Urinary bladder (tissue), 4 donors: Measurements from ENCODE around the gene SGK2. TPM values are rescaled to one million over a fixed set of nuclear protein-coding genes. Genes with fewer than 3 reads are reported as not detected.

Experiments used
- DNase-seq: peaks from one replicate; pipeline ENCODE4 v3.0.0-alpha.2; 2015; ENCODE audit errors: extremely low spot score
- H3K27ac ChIP-seq: one replicate; pipeline ENCODE4 v1.5.1; 2013; ENCODE audit warnings: low read depth, mild to moderate bottlenecking, moderate library complexity
- H3K36me3 ChIP-seq: one replicate; pipeline ENCODE4 v1.6.1; 2013; ENCODE audit warnings: mild to moderate bottlenecking, moderate library complexity; ENCODE audit not compliant: insufficient read depth
- H3K4me1 ChIP-seq: one replicate; pipeline ENCODE4 v1.6.1; 2013; ENCODE audit warnings: mild to moderate bottlenecking, moderate library complexity; ENCODE audit not compliant: insufficient read depth
- H3K4me3 ChIP-seq: one replicate; pipeline ENCODE4 v1.5.1; 2013; ENCODE audit warnings: low read depth, low read length
- WGBS: extraction: QIAGEN DNeasy Blood & Tissue Kit; methylation state at CpG from one replicate; pipeline ENCODE4 v1.1.7; 2013; 5-methylcytosine and 5-hydroxymethylcytosine counted together
- polyA plus RNA-seq: library from polyadenylated mRNA; stranded (reverse); fragments of 200-250 nt; gene quantifications from one replicate; pipeline ENCODE4 v1.2.3, GENCODE V29; 2013
- total RNA-seq: library from RNA; depleted of rRNA; stranded (reverse); fragments of >200 nt; gene quantifications from one replicate; pipeline ENCODE4 v1.2.3, GENCODE V29; 2014
- donor health status: healthy with polysubstance abuse.
- donor health status: healthy.

The SGK2 gene
- total and polyA plus RNA-seq, 2 donors: 1.9 to 6.2 TPM

DNA sequence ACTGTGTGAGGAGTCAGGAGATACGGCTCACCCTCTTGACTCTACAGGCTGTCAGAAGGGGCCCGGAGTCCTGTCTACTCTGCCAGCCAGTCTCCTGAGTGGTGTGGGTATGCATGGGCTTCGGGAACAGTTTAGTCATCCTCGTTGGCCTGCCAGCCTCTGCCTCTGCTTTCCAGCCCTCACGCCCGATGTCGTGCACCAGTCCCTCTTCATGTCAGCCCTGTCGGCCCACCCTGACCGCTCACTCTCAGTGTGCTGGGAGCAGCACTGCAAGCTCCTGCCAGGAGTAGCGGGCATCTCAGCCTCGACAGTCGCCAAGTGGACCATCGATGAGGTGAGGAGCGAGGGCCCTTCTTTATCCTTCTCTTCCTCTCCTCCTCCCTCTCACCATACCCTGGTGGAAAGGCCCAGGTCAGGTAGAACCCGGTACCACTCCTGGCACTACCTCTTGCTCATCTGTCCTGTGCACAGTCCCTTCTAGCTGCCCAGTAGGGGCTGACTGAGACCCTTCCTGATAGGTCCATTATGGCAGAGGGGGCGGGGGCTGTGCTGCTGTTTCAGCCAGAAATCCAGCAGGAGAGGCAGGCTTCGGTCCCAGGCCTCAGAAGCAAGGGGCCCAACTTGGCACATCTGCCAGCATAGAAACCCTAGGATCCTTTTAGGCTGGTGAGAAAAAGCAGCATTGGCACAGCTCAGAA is 18.7 kb upstream of the SGK2 start:
- H3K4me1 ChIP-seq: no peaks in the 10 kb centered on the region
- DNase-seq: no peak
- H3K27ac ChIP-seq: no peak overlapping the region
- no peak overlapping the region for H3K4me3 ChIP-seq
- 87% methylated on average over 17 of the region's 17 CpGs for WGBS
- no peaks in the 10 kb centered on the region for H3K36me3 ChIP-seq

DNA sequence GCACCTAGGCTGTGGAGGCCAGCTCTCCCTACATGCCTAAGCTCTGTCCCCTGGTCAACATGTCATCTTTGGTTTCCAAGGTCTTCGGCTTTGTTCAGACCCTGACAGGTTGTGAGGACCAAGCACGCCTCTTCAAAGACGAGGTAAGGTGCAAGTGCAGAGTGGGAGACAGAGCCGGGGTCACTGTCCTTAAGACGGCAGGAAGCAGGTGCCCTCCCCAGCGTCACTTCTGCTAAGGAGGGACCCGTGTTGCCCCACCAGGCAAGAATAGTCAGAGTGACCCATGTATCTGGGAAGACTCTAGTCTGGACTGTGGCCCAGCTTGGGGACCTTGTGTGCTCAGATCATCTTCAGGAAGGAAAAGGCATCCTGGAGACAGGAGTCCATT is 18.2 kb upstream of the SGK2 start:
- DNase-seq: no peak
- H3K4me3 ChIP-seq: no peak overlapping the region
- H3K36me3 ChIP-seq: no peaks in the 10 kb centered on the region
- WGBS: 87% methylated on average over 7 of the region's 7 CpGs
- H3K4me1 ChIP-seq: no peaks in the 10 kb centered on the region
- no peak overlapping the region for H3K27ac ChIP-seq

DNA sequence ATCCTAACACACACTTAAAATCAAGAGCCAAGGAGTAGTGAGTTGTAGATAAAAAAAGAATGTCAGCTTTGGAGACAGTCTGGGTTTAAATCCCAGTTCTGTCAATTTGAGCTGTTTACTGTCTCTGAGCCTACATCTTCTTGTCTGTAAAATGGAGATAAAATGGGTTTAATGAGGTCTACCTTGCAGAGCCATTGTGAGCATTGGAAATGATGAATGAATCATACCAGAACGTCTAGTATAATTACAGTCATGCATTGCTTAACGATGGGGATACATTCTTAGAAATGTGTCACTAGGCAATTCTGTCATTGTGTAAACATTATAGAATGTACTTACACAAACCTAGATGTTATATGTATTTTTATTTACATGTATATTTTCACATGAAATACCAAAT is 17.6 kb upstream of the SGK2 start:
- no peak overlapping the region for H3K27ac ChIP-seq
- 55% methylated on average over 2 of the region's 2 CpGs for WGBS
- H3K4me3 ChIP-seq: no peak overlapping the region
- no peaks in the 10 kb centered on the region for H3K36me3 ChIP-seq
- no peaks in the 10 kb centered on the region for H3K4me1 ChIP-seq
- no peak for DNase-seq

DNA sequence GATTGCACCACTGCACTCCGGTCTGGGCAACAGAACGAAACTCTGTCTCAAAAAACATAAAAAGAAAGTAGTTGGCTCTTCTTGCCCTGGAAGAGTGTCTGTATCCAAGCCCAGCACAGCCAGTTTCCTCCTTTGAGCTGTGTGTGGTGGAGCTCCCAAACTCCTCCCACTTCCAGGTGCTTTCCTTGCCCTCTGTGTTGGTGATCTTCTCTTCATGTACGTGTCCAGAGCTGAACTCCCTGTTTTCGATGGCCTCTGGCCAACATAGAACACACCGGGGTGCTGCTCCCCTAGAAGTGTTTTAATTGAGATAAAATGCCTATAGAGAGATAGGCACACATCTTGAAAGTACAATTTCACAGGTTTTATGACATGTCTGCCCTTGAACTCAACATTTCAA is 16.7 kb upstream of the SGK2 start:
- H3K4me1 ChIP-seq: no peaks in the 10 kb centered on the region
- DNase-seq: no peak
- no peak overlapping the region for H3K4me3 ChIP-seq
- no peaks in the 10 kb centered on the region for H3K36me3 ChIP-seq
- no peak overlapping the region for H3K27ac ChIP-seq
- 83% methylated on average over 5 of the region's 5 CpGs for WGBS

DNA sequence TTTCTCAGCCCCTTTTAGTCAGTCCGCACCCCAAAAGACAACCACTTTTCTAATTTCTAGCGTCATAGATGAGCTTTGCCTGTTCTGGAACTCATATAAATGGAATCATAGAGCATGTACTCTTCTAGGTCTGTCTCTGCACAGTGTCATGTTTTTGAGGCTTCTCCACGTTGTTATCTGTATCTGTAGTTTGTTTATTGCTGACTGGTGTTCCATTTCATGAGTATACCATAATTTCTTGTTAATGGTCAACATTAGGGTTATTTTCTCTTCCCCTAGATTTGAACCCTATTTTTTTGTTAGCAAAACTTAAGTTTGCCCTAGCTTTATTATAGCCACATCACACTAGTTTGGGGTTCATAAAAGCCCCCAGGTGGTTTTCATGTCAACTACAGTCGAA is 16.2 kb upstream of the SGK2 start:
- no peak overlapping the region for H3K27ac ChIP-seq
- 52% methylated on average over 4 of the region's 4 CpGs for WGBS
- H3K4me1 ChIP-seq: no peaks in the 10 kb centered on the region
- no peak overlapping the region for H3K4me3 ChIP-seq
- H3K36me3 ChIP-seq: no peaks in the 10 kb centered on the region
- DNase-seq: no peak

DNA sequence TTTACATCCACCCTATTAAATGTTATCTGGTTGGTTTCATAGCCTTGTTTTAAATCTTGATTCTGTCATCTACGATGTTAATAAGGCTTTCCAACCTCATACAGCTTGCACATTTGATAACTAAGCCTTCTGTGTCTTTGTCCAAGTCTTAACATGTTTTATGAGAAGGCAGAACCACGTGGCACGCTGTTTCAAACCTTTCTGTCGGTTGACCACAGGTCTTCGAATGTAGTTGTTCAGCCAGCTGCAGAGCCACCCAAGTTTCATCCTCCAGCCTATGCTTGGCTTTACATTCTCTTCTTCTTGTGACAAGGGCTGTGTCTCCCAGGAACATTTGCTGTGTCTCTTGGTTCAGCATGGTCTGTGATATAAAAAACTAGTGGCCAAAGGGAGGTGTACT is 15.7 kb upstream of the SGK2 start:
- Histone ChIP-seq H3K27ac (no peak overlapping the region), H3K36me3 (no peaks in the 10 kb centered on the region), H3K4me3 (no peak overlapping the region), H3K4me1 (no peaks in the 10 kb centered on the region)
- DNase-seq: peak; percentile 43
- WGBS: 35% methylated on average over 5 of the region's 5 CpGs

DNA sequence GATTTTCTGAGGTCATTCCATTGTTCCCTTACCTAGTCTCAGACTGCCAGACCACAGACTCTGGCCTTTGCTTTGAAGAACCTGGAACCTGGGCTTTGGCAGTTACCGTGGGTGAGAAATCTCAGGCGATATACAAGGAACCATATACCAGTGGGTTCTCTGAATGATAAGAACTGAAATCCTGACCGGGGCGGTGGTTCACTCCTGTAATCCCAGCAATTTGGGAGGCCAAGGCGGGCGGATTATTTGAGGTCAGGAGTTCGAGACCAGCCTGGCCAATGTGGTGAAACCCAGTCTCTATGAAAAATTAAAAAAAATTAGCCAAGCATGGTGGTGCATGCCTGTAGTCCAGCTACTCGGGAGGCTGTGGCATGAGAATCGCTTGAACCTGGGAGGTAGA is 14.3 kb upstream of the SGK2 start:
- 92% methylated on average over 9 of the region's 9 CpGs for WGBS
- H3K4me3 ChIP-seq: no peak overlapping the region
- no peak for DNase-seq
- H3K36me3 ChIP-seq: no peaks in the 10 kb centered on the region
- no peak overlapping the region for H3K27ac ChIP-seq
- H3K4me1 ChIP-seq: no peaks in the 10 kb centered on the region

DNA sequence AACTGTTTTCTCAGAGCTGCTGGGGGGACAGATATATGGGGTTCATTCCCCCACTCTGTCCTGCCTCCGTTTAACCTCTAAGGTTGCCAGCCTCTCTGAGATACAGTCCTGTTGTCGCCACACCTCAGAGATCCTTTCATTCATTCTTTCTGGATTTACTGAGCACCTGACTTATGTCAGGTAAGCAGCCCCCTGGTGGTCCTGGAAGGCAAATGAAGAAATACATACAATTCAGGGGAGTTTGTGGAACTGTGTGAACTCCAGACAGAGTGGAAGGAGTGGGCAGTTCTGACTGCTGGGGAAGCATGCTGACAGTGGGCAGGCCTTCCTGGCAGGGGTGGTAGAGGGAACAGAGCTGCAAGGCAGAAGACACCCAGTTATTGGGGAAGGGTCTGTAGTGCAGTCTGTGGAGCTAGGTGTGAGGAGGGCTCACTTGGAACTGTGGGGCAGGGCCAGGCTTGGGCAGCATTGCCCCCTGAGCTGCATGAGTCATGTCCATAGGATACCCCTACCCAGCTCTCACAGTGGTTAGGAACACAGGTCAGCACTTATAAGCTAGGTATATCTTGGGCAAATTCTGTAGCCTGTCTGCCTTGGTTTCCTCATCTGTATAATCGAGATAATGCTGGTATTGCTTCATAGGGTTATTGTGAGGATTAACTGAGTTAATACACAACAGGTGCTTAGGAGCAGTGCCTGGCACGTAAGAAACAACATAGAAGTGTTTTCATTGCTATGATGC is 12.8 kb upstream of the SGK2 start:
- H3K27ac ChIP-seq: no peak overlapping the region
- no peak overlapping the region for H3K4me3 ChIP-seq
- H3K36me3 ChIP-seq: no peaks in the 10 kb centered on the region
- WGBS: 87% methylated on average over 4 of the region's 4 CpGs
- no peaks in the 10 kb centered on the region for H3K4me1 ChIP-seq
- DNase-seq: no peak

DNA sequence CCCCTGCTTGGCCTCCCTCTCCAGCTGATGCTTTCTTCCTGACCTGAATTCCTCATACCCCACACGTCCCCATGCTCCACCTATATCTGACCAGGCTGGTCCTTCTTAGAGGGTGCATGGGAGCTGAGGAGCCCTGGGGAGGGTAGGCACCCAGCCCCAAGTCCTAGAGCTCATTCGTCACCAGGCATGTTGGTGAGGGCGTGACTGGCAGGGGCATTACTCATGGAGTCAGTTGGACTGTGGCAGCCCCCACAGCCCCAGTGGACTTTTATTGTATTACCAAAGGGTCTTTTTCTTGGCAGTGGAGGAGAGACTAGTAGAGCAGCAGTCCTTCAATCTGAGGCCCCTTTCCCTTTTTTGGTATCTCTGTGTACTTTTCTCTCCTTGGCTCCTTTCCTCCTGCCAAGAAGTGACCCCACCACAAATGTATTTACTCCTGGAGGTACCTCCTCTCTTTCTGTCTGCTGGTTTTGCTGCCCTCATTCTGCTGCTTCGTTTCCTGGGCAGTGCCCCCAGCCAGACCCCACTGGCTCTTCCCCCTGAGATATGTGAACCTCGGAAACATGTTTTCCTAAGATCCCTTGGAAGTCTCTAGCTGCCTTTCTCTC is 10.4 kb upstream of the SGK2 start:
- H3K4me3 ChIP-seq: no peak overlapping the region

DNA sequence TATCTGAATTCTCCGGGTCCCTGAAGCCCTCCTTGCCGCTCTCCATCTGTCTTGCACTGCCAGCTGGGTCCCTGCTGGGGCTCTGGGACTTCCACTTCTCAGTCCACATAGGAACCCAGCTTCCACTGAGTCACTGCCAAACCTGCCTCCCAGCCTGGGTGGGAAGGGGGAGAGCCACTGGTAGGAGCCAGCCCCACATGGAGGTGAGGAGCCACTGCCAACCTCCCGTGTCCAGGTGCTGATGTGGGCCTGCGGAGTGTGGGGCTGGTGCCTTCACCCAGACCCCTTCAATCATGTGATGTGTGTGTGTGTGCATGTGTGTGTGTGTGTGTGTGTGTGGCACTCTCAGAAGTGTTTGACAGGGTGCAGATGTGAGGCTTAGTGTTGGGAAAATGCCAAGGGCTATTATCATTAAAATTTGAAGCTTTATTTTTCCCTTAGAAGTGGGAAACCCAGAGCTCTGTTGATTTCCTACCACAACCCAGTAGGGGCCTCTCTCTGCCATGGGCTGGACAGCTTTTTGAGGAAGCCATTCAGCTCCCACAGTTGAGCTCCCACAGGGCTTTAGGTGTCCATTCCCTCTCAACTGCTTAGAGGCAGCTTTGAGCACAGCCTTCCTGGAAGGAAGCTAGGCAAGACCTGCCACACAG is 9.3 kb upstream of the SGK2 start:
- WGBS: 87% methylated on average over 4 of the region's 4 CpGs
- no peak for DNase-seq
- Histone ChIP-seq H3K4me1 (no peaks in the 10 kb centered on the region), H3K36me3 (no peaks in the 10 kb centered on the region), H3K27ac (no peak overlapping the region), H3K4me3 (no peak overlapping the region)

More for the DNA sequence above, 10.4 kb upstream of the SGK2 start:
- Histone ChIP-seq H3K4me1 (no peaks in the 10 kb centered on the region), H3K36me3 (no peaks in the 10 kb centered on the region), H3K27ac (no peak overlapping the region)
- WGBS: 63% methylated on average over 5 of the region's 5 CpGs
- no peak for DNase-seq

DNA sequence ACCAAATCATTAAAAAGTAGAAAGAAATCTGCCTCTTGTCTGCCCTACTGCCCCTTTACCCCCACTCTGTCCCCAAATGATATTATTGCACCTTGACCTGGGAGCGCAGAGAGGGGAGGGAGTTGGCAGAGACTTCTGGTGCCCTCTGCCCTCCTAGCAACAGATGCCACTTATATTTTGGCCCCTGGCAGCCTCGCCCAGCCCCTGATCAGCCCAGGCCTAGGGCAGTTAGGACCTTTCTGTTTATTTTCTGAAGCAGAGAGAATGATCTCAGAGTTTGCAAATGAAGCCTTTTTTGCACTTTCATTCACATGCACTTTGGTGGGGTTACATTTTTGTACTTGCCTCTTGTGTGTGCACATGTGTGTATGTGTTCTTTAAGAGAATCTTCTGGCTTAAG is 8.4 kb upstream of the SGK2 start:
- WGBS: 91% methylated on average over 2 of the region's 2 CpGs
- Histone ChIP-seq H3K36me3 (no peaks in the 10 kb centered on the region), H3K4me3 (no peak overlapping the region), H3K4me1 (no peaks in the 10 kb centered on the region), H3K27ac (no peak overlapping the region)
- DNase-seq: no peak

DNA sequence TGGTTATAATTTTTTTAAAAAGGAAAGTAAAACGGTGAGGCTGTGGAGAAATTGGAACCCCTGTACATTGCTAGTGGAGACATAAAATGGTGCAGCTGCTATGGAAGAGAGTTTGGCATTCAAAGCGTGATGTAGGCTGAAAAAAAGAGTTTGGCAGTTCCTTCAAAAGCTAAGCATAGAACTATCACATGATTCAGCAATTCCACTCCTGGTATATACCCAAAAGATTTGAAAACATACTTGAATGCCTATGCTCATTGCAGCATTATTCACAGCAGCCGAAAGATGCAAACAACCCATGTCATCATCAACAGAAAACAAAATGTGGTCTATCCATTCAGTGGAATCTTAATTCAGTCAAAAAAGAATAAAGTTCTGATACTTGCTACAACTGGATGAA is 4.5 kb upstream of the SGK2 start:
- H3K4me3 ChIP-seq: no peak overlapping the region
- no peak overlapping the region for H3K27ac ChIP-seq
- no peak for DNase-seq
- H3K4me1 ChIP-seq: no peaks in the 10 kb centered on the region
- 73% methylated on average over 3 of the region's 3 CpGs for whole genome bisulfite sequencing
- H3K36me3 ChIP-seq: no peaks in the 10 kb centered on the region

DNA sequence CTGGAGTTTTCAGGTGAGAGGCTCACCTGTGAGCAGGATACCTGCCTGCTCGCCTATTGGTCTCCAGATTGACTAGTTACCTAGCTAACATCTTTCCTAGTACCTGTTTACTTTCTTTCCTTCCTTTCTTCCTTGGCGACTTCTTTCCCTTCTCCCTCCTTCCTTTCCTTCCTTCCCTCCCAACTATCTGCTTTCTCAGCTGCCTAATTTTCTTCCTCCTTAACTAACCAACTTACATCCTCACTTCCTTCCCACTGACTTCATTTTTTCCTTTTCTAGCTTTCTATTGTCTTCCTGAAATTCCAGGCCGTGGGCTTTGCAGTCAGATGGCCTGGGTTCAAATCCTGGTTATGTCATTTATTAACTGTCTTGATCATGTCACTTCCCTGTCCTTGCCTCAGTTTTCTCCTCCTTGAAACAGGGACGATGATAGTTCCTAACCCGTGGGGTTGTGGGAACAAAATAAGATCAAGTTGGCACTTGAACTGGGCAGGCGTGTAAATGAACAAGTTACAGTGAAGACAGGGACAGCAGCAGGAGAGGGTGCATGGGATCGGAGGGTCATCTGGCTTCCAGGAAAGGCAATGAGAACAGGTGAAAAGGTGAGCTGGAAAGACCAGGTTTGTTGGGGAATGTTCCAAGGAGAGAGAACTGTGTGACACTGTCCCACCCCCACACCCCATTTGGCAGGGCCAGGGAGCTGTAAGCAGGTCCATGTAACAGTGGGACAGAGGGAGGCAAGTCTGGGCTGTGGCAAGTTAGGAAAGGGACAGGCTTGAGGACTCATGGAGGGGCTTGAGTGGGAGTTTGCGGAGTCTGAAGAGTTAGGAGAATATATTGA is 540 bp downstream of the SGK2 start:
- H3K4me3 ChIP-seq: no peak overlapping the region
- no peaks in the 10 kb centered on the region for H3K36me3 ChIP-seq
- DNase-seq: no peak
- H3K27ac ChIP-seq: no peak overlapping the region
- no peaks in the 10 kb centered on the region for H3K4me1 ChIP-seq
- 82% methylated on average over 8 of the region's 8 CpGs for WGBS
